ENCODE results near the gene HYI. TPM values are rescaled to one million over a fixed set of nuclear protein-coding genes. Genes with fewer than 3 reads are reported as not detected.

HYI gene
- total RNA-seq, 1 experiment from 2014 or later, result 89.8 TPM

DNA sequence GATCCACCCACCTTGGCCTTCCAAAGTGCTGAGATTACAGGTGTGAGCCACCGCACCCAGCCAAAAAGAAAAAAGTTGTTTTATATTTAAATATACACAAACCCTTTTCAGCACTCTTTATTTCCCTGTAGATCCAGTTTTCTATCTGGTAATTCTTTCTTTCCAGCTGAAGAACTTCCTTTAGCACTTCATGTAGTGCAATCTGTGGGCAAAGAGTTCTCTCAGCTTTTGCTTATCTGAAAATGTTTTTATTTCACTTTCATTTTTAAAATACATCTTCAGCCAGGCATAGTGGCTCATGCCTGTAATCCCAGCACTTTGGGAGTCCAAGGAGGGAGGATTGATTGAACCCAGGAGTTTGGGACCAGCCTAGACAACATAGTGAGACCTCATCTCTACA is 28.5 kb upstream of the HYI start:
- no peaks in the 10 kb centered on the region for H3K79me2 ChIP-seq (ENCODE audit: low read length)

DNA sequence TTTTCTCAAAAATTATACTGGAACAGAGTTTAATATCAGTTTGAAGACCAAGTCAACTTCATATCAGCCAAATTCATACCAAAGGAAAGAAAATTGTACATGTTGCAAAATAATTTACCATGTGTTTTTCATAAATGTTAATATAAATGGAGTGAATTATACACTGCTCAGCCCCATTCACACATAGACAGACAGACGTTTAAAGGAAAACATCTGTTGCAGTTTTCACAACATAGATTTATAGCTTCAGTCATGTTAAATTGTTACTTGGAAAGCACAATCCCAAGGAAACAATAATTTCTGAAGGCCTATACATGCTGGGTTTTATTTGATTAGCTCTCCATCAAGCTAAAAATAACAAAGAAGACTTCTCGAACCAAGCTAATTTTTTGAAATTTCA is 27.8 kb upstream of the HYI start:
- BruUV-seq (replicated peaks), result no TSS peak
- TF ChIP-seq, protein P1, sequence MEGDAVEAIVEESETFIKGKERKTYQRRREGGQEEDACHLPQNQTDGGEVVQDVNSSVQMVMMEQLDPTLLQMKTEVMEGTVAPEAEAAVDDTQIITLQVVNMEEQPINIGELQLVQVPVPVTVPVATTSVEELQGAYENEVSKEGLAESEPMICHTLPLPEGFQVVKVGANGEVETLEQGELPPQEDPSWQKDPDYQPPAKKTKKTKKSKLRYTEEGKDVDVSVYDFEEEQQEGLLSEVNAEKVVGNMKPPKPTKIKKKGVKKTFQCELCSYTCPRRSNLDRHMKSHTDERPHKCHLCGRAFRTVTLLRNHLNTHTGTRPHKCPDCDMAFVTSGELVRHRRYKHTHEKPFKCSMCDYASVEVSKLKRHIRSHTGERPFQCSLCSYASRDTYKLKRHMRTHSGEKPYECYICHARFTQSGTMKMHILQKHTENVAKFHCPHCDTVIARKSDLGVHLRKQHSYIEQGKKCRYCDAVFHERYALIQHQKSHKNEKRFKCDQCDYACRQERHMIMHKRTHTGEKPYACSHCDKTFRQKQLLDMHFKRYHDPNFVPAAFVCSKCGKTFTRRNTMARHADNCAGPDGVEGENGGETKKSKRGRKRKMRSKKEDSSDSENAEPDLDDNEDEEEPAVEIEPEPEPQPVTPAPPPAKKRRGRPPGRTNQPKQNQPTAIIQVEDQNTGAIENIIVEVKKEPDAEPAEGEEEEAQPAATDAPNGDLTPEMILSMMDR (conservative IDR thresholded peaks at IDR 0.05; ENCODE audit: low read depth, low read length), result no peak
- TF ChIP-seq EZH2 (IDR thresholded peaks at IDR 0.05; ENCODE audit: low read length, unreplicated experiment), result no peak
- no peak for TF ChIP-seq EZH2phosphoT487 (IDR thresholded peaks at IDR 0.05; ENCODE audit: borderline replicate concordance, low read length)
- H3K27me3 ChIP-seq (ENCODE audit: low read length), result no peaks in the 10 kb centered on the region
- DNase-seq, result no peak
- intact Hi-C loops (cut with micrococcal nuclease), result no loop called here
- H3K36me3 ChIP-seq (ENCODE audit: low read depth, low read length), result no peaks in the 10 kb centered on the region
- H2AFZ ChIP-seq (ENCODE audit: low read length), result no peak overlapping the region
- no peak for ATAC-seq
- ChIA-PET POLR2A (ENCODE audit: unreplicated experiment) (no interaction called here), CTCF (no interaction called here)
- H3K9me2 ChIP-seq (replicated peaks; ENCODE audit: low read length), result no peaks in the 10 kb centered on the region
- no peak overlapping the region for H3K4me3 ChIP-seq (ENCODE audit: low read length)
- H3K4me2 ChIP-seq (ENCODE audit: low read length), result no peak overlapping the region
- no peaks in the 10 kb centered on the region for H4K20me1 ChIP-seq (ENCODE audit: low read length)
- no peaks in the 10 kb centered on the region for H3K79me2 ChIP-seq (ENCODE audit: low read length)
- H3K9ac ChIP-seq (ENCODE audit: low read length), result no peak overlapping the region
- H3K27ac ChIP-seq (ENCODE audit: low read length), result no peak overlapping the region
- H3K9me3 ChIP-seq (ENCODE audit: low read length), result no peaks in the 10 kb centered on the region
- H3K4me1 ChIP-seq (ENCODE audit: insufficient read depth, low read length), result peaks cover 16% of the 10 kb centered on the region
- H3F3A ChIP-seq (ENCODE audit: low read length, unreplicated experiment), result no peaks in the 10 kb centered on the region

More for the DNA sequence above, 28.5 kb upstream of the HYI start:
- H3K9ac ChIP-seq (ENCODE audit: low read length), result no peak overlapping the region
- H3K4me3 ChIP-seq (ENCODE audit: low read length), result no peak overlapping the region
- H3K9me2 ChIP-seq (replicated peaks; ENCODE audit: low read length), result no peaks in the 10 kb centered on the region
- no peak for DNase-seq
- ChIA-PET POLR2A (ENCODE audit: unreplicated experiment) (no interaction called here), CTCF (no interaction called here)
- no peaks in the 10 kb centered on the region for H3K27me3 ChIP-seq (ENCODE audit: low read length)
- no TSS peak for BruUV-seq (replicated peaks)
- H3K27ac ChIP-seq (ENCODE audit: low read length), result no peak overlapping the region
- TF ChIP-seq, protein P1 (conservative IDR thresholded peaks at IDR 0.05; ENCODE audit: low read depth, low read length), result no peak
- TF ChIP-seq EZH2 (IDR thresholded peaks at IDR 0.05; ENCODE audit: low read length, unreplicated experiment) (no peak), EZH2phosphoT487 (IDR thresholded peaks at IDR 0.05; ENCODE audit: borderline replicate concordance, low read length) (no peak)
- no peak overlapping the region for H3K4me2 ChIP-seq (ENCODE audit: low read length)
- peaks cover 9% of the 10 kb centered on the region for H3K4me1 ChIP-seq (ENCODE audit: insufficient read depth, low read length)
- H3F3A ChIP-seq (ENCODE audit: low read length, unreplicated experiment), result no peaks in the 10 kb centered on the region
- no peak overlapping the region for H2AFZ ChIP-seq (ENCODE audit: low read length)
- H3K36me3 ChIP-seq (ENCODE audit: low read depth, low read length), result no peaks in the 10 kb centered on the region
- intact Hi-C loops (cut with micrococcal nuclease), result no loop called here
- H3K9me3 ChIP-seq (ENCODE audit: low read length), result no peaks in the 10 kb centered on the region
- no peaks in the 10 kb centered on the region for H4K20me1 ChIP-seq (ENCODE audit: low read length)
- ATAC-seq, result no peak

DNA sequence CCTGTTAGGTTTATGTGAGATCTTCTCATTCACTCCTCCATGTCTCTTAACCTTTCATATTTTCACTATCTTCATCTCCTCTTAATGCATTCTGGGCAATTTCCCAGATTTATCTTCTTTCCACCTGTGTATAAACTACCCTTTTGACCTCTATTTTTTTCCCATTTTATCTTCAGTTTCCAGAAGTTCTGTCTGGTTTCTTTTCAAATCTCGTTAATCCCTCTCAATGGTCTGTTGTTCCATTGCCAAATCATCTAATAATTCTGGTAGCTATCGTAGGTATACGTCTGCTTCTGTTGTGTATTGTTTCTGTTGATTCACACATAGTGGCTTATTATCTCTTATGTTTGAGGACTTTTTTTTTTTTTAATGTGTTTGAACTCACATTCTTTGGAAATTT is 25.7 kb upstream of the HYI start:
- Histone ChIP-seq H3K4me1 (ENCODE audit: insufficient read depth, low read length) (peaks cover 34% of the 10 kb centered on the region), H3K9me2 (replicated peaks; ENCODE audit: low read length) (no peaks in the 10 kb centered on the region), H3K27me3 (ENCODE audit: low read length) (no peaks in the 10 kb centered on the region), H3K27ac (ENCODE audit: low read length) (no peak overlapping the region), H3K9ac (ENCODE audit: low read length) (no peak overlapping the region), H2AFZ (ENCODE audit: low read length) (no peak overlapping the region), H3K79me2 (ENCODE audit: low read length) (no peaks in the 10 kb centered on the region), H3K9me3 (ENCODE audit: low read length) (no peaks in the 10 kb centered on the region), H3K4me3 (ENCODE audit: low read length) (no peak overlapping the region), H3K36me3 (ENCODE audit: low read depth, low read length) (no peaks in the 10 kb centered on the region), H4K20me1 (ENCODE audit: low read length) (no peaks in the 10 kb centered on the region), H3F3A (ENCODE audit: low read length, unreplicated experiment) (no peaks in the 10 kb centered on the region), H3K4me2 (ENCODE audit: low read length) (no peak overlapping the region)
- ChIA-PET CTCF (no interaction called here), POLR2A (ENCODE audit: unreplicated experiment) (no interaction called here)
- DNase-seq (no peak), ATAC-seq (no peak)
- TF ChIP-seq, protein P1 (conservative IDR thresholded peaks at IDR 0.05; ENCODE audit: low read depth, low read length), result no peak
- TF ChIP-seq EZH2phosphoT487 (IDR thresholded peaks at IDR 0.05; ENCODE audit: borderline replicate concordance, low read length), result no peak
- no peak for TF ChIP-seq EZH2 (IDR thresholded peaks at IDR 0.05; ENCODE audit: low read length, unreplicated experiment)
- no TSS peak for BruUV-seq (replicated peaks)
- intact Hi-C loops (cut with micrococcal nuclease), result no loop called here
